OCI-LY3 (cell line): ENCODE measurements around the gene LGR4.

Source experiments
- H2AFZ ChIP-seq: fragments of 200-600, 300-600 bp; shearing (Covaris generic); 2 replicates; pipeline ENCODE4 v1.6.0; 2014; ENCODE audit warnings: antibody characterized with exemption, low read depth, low read length
- H3K27ac ChIP-seq: fragments of 200-600, 300-600 bp; sonication (generic); 2 replicates; pipeline ENCODE4 v1.5.1; 2014; ENCODE audit warnings: mild to moderate bottlenecking, low read length, moderate library complexity, mixed read lengths
- H3K27me3 ChIP-seq: fragments of 200-600, 300-600 bp; sonication (generic); 2 replicates; pipeline ENCODE4 v1.6.1; 2014; ENCODE audit warnings: low read depth, low read length, mixed read lengths
- H3K36me3 ChIP-seq: fragments of 200-600, 300-600 bp; sonication (generic); replicated peaks from 2 replicates; pipeline ENCODE3; 2014; ENCODE audit warnings: low read depth, low read length, mixed read lengths
- H3K4me1 ChIP-seq: fragments of 300-600, 200-600 bp; sonication (generic); 2 replicates; pipeline ENCODE4 v1.6.1; 2014; ENCODE audit warnings: low read length, mixed read lengths
- H3K4me2 ChIP-seq: fragments of 200-600, 300-600 bp; sonication (generic); 2 replicates; pipeline ENCODE4 v1.6.1; 2014; ENCODE audit warnings: low read length, mixed read lengths
- H3K4me3 ChIP-seq: fragments of 300-600, 200-600 bp; sonication (generic); 2 replicates; pipeline ENCODE4 v1.5.1; 2014; ENCODE audit warnings: antibody characterized with exemption, mild to moderate bottlenecking, low read length, moderate library complexity
- H3K79me2 ChIP-seq: fragments of 300-600, 200-600 bp; shearing (Covaris generic); 2 replicates; pipeline ENCODE4 v1.6.1; 2014; ENCODE audit warnings: mild to moderate bottlenecking, low read length, mixed read lengths
- H3K9ac ChIP-seq: fragments of 300-600, 200-600 bp; shearing (Covaris generic); 2 replicates; pipeline ENCODE4 v1.6.0; 2014; ENCODE audit warnings: mild to moderate bottlenecking, low read length, moderate library complexity
- H3K9me3 ChIP-seq: fragments of 200-600, 300-600 bp; shearing (Covaris generic); 2 replicates; pipeline ENCODE4 v1.6.1; 2014; ENCODE audit warnings: low read length, mixed read lengths; ENCODE audit not compliant: insufficient read depth
- H4K20me1 ChIP-seq: fragments of 200-600, 300-600 bp; sonication (generic); 2 replicates; pipeline ENCODE4 v1.6.1; 2016; ENCODE audit warnings: low read length, mixed read lengths; ENCODE audit not compliant: insufficient read depth
- CTCF ChIP-seq: fragments of 200-600, 300-600 bp; sonication (generic); IDR thresholded peaks from 2 replicates; pipeline ENCODE4 v1.5.1; 2014; ENCODE audit warnings: antibody characterized with exemption, low read length, low read depth
- EZH2phosphoT487 ChIP-seq: fragments of 200-600 bp; shearing (Covaris generic); IDR thresholded peaks from 2 replicates; pipeline ENCODE4 v1.6.1; 2018; ENCODE audit warnings: antibody characterized with exemption, mixed run types, low read depth

Gene LGR4

GRCh38 chr11:27367881-27368280 lies 104.7 kb downstream of the LGR4 start:
- H3K36me3 ChIP-seq = no peaks in the 10 kb centered on the region
- TF ChIP-seq CTCF (no peak), EZH2phosphoT487 (no peak)

GRCh38 chr11:27363576-27364117 lies 108.9 kb downstream of the LGR4 start:
- H3K79me2 ChIP-seq = no peaks in the 10 kb centered on the region
- no peaks in the 10 kb centered on the region for H4K20me1 ChIP-seq
- peak overlapping the region; percentile 90 for H3K4me3 ChIP-seq
- H3K27me3 ChIP-seq = no peaks in the 10 kb centered on the region
- no peaks in the 10 kb centered on the region for H3K36me3 ChIP-seq
- H3K9ac ChIP-seq = peak overlapping the region; percentile 62
- peak overlapping the region; percentile 87 for H3K4me2 ChIP-seq
- H3K27ac ChIP-seq = no peak overlapping the region
- peak overlapping the region; percentile 99 for H2AFZ ChIP-seq
- TF ChIP-seq CTCF (no peak), EZH2phosphoT487 (no peak)
- H3K9me3 ChIP-seq = no peaks in the 10 kb centered on the region
- peaks cover 12% of the 10 kb centered on the region; the same call in 1 of the 2 replicates for H3K4me1 ChIP-seq

More at GRCh38 chr11:27367881-27368280, 104.7 kb downstream of the LGR4 start:
- Histone ChIP-seq H3K27ac (no peak overlapping the region), H3K9ac (no peak overlapping the region), H3K27me3 (no peaks in the 10 kb centered on the region), H2AFZ (no peak overlapping the region), H3K4me3 (no peak overlapping the region), H3K4me1 (peaks cover 4% of the 10 kb centered on the region; the same call in 1 of the 2 replicates), H3K79me2 (no peaks in the 10 kb centered on the region), H3K4me2 (no peak overlapping the region), H4K20me1 (no peaks in the 10 kb centered on the region), H3K9me3 (no peaks in the 10 kb centered on the region)

GRCh38 chr11:27362749-27363575 lies 109.6 kb downstream of the LGR4 start, which contains the start of gene CCDC34:
CCDC34 (minus strand) TSS chr11:27363215; CDS start chr11:27363194, 21 bp downstream.
- peak within 1 kb of the TSS; percentile 69 for H3K9ac ChIP-seq
- H3K4me2 ChIP-seq = peak within 1 kb of the TSS; percentile 95
- no peaks in the 10 kb centered on the region for H3K36me3 ChIP-seq
- H3K79me2 ChIP-seq = no peaks in the 10 kb centered on the region
- H3K4me1 ChIP-seq = peaks cover 12% of the 10 kb centered on the region; the same call in 1 of the 2 replicates
- peak within 1 kb of the TSS; percentile 90 for H3K4me3 ChIP-seq
- peak within 1 kb of the TSS; percentile 99 for H2AFZ ChIP-seq
- H3K27ac ChIP-seq = no peak within 1 kb of the TSS
- no peaks in the 10 kb centered on the region for H3K27me3 ChIP-seq
- no peaks in the 10 kb centered on the region for H3K9me3 ChIP-seq
- TF ChIP-seq CTCF (no peak), EZH2phosphoT487 (no peak)
- no peaks in the 10 kb centered on the region for H4K20me1 ChIP-seq
